Loucy (cell line): Measurements from ENCODE around the gene KCNA3.

Experiments
- H2AFZ ChIP-seq: fragments of 200-600 bp; sonication (generic); 2 replicates; pipeline ENCODE4 v1.6.0; 2016; ENCODE audit warnings: antibody characterized with exemption, mild to moderate bottlenecking, low read length, moderate library complexity
- H3F3A ChIP-seq: fragments of 200-600 bp; 2 replicates; pipeline ENCODE4 v1.6.0; 2016; ENCODE audit warnings: antibody characterized with exemption, low read depth, mild to moderate bottlenecking
- H3K27me3 ChIP-seq: fragments of 200-600 bp; sonication (generic); 2 replicates; pipeline ENCODE4 v1.6.1; 2014; ENCODE audit warnings: low read length, mild to moderate bottlenecking; ENCODE audit not compliant: insufficient read depth, poor library complexity, severe bottlenecking
- H3K36me3 ChIP-seq: fragments of 200-600 bp; sonication (generic); 2 replicates; pipeline ENCODE4 v1.6.1; 2016; ENCODE audit warnings: low read length; ENCODE audit not compliant: insufficient read depth
- H3K4me1 ChIP-seq: fragments of 200-600 bp; sonication (generic); 2 replicates; pipeline ENCODE4 v1.5.1; 2014; ENCODE audit warnings: low read length, mild to moderate bottlenecking; ENCODE audit not compliant: insufficient read depth, poor library complexity, severe bottlenecking
- H3K4me2 ChIP-seq: fragments of 200-600 bp; sonication (generic); 2 replicates; pipeline ENCODE4 v1.6.0; 2014; ENCODE audit warnings: antibody characterized with exemption, low read length, low read depth, mild to moderate bottlenecking; ENCODE audit not compliant: poor library complexity, severe bottlenecking
- H3K4me3 ChIP-seq: fragments of 200-600 bp; sonication (generic); 2 replicates; pipeline ENCODE4 v1.5.1; 2014; ENCODE audit warnings: low read length, mild to moderate bottlenecking, mixed read lengths; ENCODE audit not compliant: poor library complexity, severe bottlenecking
- H3K79me2 ChIP-seq: fragments of 200-600 bp; sonication (generic); 2 replicates; pipeline ENCODE4 v1.6.1; 2014; ENCODE audit warnings: low read length; ENCODE audit not compliant: insufficient read depth
- H3K9ac ChIP-seq: fragments of 200-600 bp; sonication (generic); 2 replicates; pipeline ENCODE4 v1.6.0; 2014; ENCODE audit warnings: mild to moderate bottlenecking, low read depth, low read length, moderate library complexity; ENCODE audit not compliant: poor library complexity, severe bottlenecking
- H3K9me2 ChIP-seq: fragments of 200-600 bp; sonication (generic); replicated peaks from 2 replicates; pipeline ENCODE4 v1.6.1; 2016; ENCODE audit warnings: low read depth, low read length, mixed read lengths
- H3K9me3 ChIP-seq: fragments of 200-600 bp; sonication (generic); 2 replicates; pipeline ENCODE4 v1.6.1; 2014; ENCODE audit warnings: mild to moderate bottlenecking, antibody characterized with exemption, low read length, low read depth; ENCODE audit not compliant: insufficient read depth
- H4K20me1 ChIP-seq: fragments of 200-600 bp; sonication (generic); 2 replicates; pipeline ENCODE4 v1.6.0; 2014; ENCODE audit warnings: antibody characterized with exemption, low read length, mild to moderate bottlenecking; ENCODE audit not compliant: insufficient read depth, poor library complexity, severe bottlenecking
- CTCF ChIP-seq: fragments of 200-600 bp; sonication (generic); conservative IDR thresholded peaks from 2 replicates; pipeline ENCODE4 v1.5.1; 2014; ENCODE audit warnings: mild to moderate bottlenecking, antibody characterized with exemption, low read length
- EZH2phosphoT487 ChIP-seq: fragments of 200-600 bp; IDR thresholded peaks from 2 replicates; pipeline ENCODE4 v1.6.1; 2018; ENCODE audit warnings: antibody characterized with exemption, mild to moderate bottlenecking, moderate library complexity, borderline replicate concordance

Gene KCNA3

GRCh38 chr1:110636149-110636935 is 38.4 kb downstream of the KCNA3 start:
- no peak overlapping the region for H2AFZ ChIP-seq
- TF ChIP-seq CTCF, result no peak
- TF ChIP-seq EZH2phosphoT487, result no peak
- H3K36me3 ChIP-seq, result no peaks in the 10 kb centered on the region
- no peaks in the 10 kb centered on the region for H3K9me3 ChIP-seq
- no peaks in the 10 kb centered on the region for H4K20me1 ChIP-seq
- H3K9me2 ChIP-seq, result no peaks in the 10 kb centered on the region
- no peaks in the 10 kb centered on the region for H3K79me2 ChIP-seq
- no peak overlapping the region for H3K9ac ChIP-seq
- peaks cover 10% of the 10 kb centered on the region for H3K4me1 ChIP-seq
- H3F3A ChIP-seq, result no peaks in the 10 kb centered on the region
- H3K27me3 ChIP-seq, result no peaks in the 10 kb centered on the region
- H3K4me2 ChIP-seq, result no peak overlapping the region
- H3K4me3 ChIP-seq, result no peak overlapping the region

GRCh38 chr1:110635434-110635833 is 39.3 kb downstream of the KCNA3 start:
- Histone ChIP-seq H3K4me2 (no peak overlapping the region), H3K9me3 (no peaks in the 10 kb centered on the region), H3K27me3 (no peaks in the 10 kb centered on the region), H3K79me2 (no peaks in the 10 kb centered on the region), H3F3A (no peaks in the 10 kb centered on the region), H3K36me3 (no peaks in the 10 kb centered on the region), H3K9me2 (no peaks in the 10 kb centered on the region), H3K9ac (no peak overlapping the region), H3K4me1 (peaks cover 15% of the 10 kb centered on the region), H3K4me3 (no peak overlapping the region), H4K20me1 (no peaks in the 10 kb centered on the region), H2AFZ (no peak overlapping the region)
- no peak for TF ChIP-seq EZH2phosphoT487
- no peak for TF ChIP-seq CTCF

- H3F3A ChIP-seq, result no peaks in the 10 kb centered on the region
- H4K20me1 ChIP-seq, result no peaks in the 10 kb centered on the region
- no peak overlapping the region for H3K4me2 ChIP-seq
- H3K9ac ChIP-seq, result no peak overlapping the region
- no peak overlapping the region for H3K4me3 ChIP-seq
- peaks cover 15% of the 10 kb centered on the region for H3K4me1 ChIP-seq
- H3K36me3 ChIP-seq, result no peaks in the 10 kb centered on the region
- no peaks in the 10 kb centered on the region for H3K27me3 ChIP-seq
- H3K9me2 ChIP-seq, result no peaks in the 10 kb centered on the region
- H2AFZ ChIP-seq, result no peak overlapping the region
- H3K9me3 ChIP-seq, result no peaks in the 10 kb centered on the region
- H3K79me2 ChIP-seq, result no peaks in the 10 kb centered on the region
- TF ChIP-seq CTCF (no peak), EZH2phosphoT487 (no peak)
Measured at GRCh38 chr1:110634455-110635311, 40.1 kb downstream of the KCNA3 start.
